Measurements from ENCODE around the gene SMYD1.

The SMYD1 gene

DNA sequence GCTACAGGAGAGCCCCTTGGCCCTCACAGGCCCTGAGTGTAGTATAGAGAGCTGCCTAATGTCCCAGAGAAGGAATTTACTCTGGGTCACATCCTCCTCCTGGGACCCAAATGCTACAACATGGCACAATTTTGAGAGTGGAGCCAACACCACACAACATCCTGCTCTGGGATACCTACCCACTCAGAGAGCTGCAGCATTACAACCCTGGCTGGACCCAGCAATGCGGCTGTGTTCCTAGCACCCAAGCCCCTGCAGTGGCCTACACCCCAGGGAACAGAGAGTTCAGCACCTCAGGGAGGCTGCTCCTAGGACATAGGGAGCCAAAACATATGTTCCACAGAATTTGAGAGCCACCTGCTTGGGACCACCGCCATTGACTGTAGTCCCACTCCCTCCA, 79.5 kb downstream of the SMYD1 start:
- DNase-seq: no peak

DNA sequence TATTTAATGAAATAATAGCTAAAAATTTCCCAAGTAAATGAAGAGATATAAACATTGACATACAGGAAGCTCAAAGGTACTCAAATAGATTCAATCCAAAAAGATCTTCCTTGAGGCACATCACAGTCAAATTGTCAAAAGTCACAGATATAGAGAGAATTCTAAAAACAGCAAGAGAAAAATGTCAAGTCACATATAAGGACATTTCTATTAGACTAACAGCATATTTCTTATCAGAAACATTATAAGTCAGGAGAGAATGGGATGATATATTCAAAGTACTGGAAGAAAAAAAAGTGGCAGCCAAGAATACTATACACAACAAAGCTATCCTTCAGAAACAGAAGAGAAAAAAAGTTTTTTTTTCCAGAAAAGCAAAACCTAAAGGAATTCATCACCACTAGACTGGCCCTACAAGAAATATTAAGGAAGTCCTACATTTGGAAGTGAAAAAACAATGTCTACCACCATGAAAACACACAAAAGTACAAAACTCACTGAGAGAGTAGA, 81.4 kb downstream of the SMYD1 start:
- no peak for DNase-seq

DNA sequence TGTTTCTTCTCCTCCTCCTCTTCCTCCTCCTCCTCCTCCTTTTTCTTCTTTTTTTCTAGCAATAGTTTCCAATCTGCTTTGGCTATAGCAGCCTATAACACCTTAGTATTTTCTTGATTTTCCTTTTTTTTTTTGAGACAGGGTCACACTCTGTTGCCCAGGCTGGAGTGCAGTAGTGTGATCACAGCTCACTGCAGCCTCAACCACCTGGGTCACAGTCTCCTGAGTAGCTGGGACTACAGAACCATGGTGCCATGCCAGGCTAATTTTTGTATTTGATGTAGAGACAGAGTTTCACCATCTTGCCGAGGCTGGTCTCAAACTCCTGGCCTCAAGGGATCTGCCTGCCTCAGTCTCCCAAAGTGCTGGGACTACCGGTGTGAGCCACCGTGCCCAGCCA, 91.9 kb downstream of the SMYD1 start:
- no peak for DNase-seq

DNA sequence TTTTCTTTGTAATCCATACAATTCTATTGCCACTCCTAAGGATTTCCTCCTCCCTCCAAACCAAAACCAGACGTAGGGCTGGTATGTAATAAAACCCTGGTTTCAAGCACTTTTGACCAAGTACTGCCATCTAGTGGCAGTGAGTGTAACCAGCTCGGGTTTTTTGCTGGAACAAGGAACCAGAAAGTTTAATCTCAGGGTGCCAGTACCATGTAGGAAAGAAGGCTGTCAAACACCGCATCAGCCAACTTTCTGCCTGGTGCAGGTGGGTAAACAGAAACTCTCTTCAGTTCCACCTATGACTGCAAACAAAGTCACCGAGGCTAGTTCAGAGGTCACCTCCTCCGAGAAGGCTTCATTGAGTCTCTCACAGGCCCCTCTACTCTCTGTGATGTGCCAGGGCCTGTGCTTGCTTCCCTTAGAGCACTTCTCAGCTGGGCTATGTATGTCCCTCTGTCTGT, 92.4 kb downstream of the SMYD1 start:
- peak; percentile 43 for DNase-seq

DNA sequence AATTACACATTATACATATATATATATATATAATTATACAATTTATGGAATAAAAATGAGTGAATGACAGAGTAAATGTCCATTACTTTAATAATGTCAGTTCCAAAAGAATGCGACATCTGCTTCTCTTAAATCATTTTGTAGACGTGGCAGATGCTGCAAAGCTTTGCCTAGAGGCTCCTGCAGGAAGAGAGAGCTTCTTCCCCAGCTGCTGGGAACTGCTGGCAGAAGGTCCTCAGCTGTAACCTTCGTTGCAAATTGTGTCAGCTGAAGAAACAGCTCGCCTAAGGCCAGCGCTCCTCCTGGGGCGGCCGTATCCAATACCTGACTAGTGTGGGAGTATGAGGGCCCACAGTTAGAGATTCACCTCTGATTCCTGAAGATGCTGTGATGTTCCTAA, 92.9 kb downstream of the SMYD1 start:
- DNase-seq: no peak

DNA sequence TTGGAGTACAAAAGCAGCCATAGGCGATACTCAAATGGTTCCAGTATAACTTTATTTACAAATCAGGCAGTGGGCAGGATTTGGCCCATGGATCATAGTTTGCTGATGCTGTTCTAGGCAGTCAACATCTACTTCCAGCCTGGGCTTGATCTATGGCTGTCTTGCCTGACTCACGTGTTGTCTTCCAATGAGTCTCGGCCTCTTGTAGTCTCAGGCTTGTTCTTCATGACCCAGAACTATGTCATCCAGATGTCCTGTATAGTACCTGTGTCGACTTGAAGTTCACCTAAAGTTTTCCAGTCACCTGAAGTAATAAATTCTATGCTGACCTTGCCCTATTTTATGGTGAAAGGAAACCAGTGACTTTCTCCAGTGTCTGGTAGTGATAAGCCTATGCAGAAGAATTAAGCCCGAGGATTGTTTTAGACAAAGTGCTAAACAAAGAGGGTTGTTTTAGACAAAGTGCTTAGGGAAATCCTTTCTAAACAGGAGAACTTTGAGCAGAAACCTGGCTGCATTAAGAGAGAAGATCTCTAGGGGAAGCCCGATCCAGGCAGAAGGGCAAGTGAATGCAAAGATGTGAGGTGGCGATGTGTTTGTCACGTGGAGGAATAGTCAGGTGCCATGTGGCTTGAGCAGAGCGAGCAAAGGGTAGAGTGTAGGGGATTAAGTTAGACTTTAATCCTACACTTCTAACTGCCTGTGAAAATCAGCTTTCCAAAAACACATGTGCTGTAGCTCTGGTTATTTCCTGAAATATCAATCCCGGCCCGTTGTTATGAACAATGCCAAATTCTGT, 94.0 kb downstream of the SMYD1 start:
- no peak for DNase-seq

All from NCI-H1436 (cell line).